ENCODE data around the gene MAPK1.
"Not testable (repeated sequence)": the region's sequence is repeated elsewhere in the genome, so short reads cannot be mapped to it uniquely, and the experiment has no call there.

Gene MAPK1

DNA sequence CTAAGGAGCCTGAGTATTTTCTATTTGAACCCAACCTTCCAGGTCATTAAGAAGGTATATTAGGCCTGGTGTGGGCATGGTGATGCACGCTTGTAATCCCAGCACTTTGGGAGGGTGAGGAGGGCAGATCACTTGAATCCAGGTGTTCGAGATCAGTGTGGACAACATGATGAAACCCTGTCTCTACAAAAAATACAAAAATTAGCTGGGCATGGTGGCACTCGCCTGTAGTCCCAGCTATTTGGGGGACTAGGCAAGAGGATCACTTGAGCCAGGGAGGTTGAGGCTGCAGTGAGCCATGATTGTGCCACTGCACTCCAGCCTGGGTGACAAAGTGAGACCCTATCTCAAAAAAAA, 50.0 kb downstream of the MAPK1 start:
- not testable (repeated sequence) for DNase-seq

DNA sequence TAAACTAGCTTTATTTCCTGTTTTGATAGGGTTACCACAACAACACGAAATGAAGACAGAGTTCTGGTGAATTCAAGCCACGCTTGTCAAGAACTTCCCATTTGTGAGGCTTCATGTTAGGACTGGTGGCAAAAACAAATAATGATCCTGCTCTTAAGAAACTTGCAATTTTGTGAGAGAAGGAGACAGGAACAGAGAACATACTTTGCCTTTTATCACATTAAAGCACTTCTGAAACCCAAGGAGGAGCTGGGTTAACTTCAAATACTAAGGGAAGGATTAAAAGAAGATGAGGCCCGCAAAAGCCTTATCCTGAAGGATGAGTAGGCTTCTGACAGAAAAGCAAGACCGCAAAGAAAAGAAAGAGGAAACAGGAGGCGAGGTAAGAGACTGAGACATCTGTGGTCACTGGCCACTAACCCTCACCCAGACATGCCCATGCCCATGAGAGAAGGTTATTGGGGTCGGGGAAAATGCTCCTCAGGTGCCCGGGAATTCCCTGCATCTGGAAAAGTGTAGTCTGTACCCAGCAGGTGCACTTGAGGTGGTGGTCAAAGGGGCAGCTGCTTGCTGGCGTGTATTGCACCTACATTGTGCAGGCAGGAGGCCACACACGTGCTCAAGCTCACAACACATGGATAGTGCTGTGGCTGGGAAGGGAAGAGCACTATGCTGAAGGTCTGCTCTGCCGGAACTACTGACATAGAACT, 50.5 kb downstream of the MAPK1 start:
- DNase-seq = no peak

DNA sequence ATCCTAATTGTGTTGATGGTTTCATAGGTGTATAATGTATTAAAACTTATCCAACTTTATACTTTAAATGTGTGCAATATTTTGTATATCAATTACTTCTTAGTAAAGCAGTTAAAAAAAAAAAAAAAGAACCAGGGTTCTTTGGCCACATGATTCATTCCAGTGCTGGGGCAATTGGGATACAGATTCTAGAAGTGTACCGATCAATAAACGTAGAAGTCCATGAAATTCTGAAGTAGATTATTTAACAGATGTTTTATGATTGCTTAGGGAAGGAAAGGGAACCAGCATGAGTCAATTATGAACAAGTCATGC, 51.0 kb downstream of the MAPK1 start:
- no peak for DNase-seq

DNA sequence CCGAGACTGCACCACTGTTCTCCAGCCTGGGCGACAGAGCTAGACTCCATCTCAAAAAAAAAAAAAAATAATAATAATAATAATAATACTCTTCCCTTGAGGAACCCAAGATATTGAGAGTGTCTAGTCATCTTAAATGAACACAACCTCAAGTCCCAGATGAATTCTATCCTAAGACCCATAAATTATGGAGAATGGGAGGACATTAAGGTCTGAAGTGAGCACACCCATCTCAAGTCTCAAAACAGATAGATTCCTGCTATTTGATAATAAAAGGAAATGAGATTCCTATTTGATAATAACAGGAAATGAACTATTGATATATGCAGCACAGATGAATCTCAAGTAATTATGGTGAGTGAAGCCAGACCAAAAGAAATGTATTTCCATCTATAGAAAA, 51.5 kb downstream of the MAPK1 start:
- no peak for DNase-seq

DNA sequence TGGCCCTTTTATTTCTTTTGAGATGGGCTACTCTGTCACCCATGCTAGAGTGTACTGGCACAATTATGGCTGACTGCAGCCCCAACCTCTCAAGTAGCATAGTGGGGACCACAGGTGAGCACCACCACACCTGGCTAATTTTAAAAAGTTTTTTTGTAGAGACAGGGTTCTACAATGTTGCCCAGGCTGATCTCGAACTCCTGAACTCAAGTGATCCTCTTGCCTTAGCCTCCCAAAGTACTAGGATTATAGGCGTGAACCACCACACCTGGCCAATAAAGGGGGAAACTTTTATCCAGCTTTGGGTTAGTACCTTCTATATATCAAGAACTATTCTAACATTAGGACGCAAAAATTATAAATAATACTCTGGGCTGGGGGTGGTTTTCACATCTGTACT, 52.1 kb downstream of the MAPK1 start:
- DNase-seq = no peak

DNA sequence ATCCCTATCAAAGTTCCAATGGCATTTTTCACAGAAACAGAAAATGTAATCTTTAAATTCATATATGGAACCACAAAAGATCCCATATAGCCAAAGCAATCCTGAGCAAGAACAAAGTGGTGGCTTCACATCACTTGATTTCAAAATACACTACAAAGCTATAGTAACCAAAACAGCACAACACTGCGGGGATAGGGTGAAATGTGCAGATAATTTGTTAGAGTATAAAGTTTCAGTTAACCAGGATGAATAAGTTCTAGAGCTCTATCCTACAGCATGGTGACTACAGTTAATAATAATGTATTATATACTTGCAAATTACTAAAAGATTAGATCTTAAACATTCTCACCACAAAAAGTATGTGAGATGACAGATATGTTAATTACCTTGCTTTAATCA, 55.5 kb downstream of the MAPK1 start:
- DNase-seq = no peak

DNA sequence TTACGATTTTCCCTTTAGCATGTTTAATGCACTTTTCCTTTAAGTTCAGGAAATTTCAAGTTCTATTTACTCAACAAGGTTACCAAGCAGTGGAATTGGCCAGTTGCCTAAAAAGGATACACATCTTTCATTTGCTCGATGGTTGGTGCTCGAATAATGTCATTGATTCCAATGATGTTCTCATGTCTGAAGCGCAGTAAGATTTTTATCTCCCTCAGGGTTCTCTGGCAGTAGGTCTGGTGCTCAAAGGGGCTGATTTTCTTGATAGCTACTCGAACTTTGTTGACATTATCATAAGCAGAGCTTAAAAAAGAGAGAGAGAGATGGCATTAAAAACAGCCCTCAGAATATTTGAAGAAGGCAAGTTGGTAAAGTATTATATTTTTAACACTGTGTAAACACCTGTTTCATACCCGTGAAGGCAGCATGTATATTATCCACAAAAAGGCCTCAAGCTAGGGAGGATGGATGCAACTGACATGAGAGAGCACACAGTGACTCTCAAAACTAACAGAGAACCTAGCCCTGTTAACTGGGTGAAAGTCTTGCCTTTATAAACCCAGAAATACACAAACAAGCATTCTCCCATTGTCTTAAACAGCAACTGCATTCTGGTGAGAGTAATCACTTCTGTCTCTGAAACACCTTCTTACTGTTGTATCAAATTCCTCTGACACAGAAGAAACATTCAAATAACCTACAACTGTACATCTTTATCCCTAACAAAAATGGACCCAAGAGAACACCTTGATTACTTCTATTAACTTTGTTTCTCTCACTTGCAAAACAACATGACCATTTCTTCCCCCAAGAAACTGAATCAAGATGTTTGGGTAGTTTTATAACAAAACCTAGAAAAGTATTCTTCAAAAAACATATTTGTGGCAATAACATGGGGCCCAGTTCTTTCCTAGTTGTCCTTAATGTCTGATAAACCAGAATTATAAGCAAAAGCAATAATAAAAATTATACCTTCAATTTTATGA, 59.6 kb downstream of the MAPK1 start:
- no peak for DNase-seq

DNA sequence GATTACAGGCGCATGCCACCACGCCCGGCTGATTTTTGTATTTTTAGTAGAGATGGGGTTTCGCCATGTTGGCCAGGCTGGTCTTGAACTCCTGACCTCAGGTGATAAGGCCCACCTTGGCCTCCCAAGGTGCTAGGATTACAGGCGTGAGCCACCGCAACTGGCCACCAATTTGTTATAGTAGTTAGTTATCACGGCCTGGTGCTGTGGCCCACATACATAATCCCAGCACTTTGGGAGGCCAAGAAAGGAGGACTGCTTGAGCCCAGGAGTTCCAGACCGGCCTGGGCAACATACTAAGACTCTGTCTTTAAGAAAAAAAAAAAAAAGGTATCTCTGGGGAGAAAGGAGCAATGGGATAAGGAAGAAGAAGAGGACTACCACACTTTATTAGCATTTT, 62.1 kb downstream of the MAPK1 start:
- not testable (repeated sequence) for DNase-seq

DNA sequence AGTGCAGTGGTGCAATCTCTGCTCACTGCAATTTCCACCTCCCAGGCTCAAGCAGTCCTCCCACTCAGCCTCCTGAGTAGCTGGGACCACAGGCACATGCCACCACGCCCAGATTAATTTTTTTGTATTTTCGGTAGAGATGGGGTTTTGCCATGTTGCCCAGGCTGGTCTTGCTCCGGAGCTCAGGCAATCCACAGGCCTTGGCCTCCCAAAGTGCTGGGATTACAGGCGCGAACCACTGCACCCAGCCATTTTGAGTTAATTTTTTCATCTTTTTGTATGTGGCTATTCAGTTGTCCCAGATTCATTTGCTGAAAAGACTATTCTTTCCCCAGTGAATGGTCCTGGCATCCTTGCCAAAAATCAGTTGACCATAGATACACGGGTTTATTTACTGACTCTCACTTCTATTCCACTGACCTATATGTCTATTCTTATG, 63.6 kb downstream of the MAPK1 start:
- DNase-seq = no peak

DNA sequence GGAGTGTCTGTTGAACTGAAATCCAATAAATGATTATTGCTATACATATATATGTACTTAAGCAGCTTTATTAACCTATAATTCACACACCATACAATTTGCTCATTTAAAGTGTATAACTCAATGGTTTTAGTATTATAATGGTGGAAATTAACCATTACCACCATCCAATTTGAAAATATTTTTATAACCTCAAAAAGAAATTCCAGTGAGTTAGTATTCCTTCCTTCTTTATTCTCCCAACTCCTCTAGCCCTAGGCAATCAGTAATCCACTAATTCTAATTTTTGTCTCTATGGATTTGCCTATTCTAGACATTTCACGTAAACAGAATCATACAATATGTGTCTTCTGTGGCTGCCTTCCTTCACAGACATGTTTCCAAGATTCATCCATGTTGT, 64.8 kb downstream of the MAPK1 start:
- no peak for DNase-seq

DNA sequence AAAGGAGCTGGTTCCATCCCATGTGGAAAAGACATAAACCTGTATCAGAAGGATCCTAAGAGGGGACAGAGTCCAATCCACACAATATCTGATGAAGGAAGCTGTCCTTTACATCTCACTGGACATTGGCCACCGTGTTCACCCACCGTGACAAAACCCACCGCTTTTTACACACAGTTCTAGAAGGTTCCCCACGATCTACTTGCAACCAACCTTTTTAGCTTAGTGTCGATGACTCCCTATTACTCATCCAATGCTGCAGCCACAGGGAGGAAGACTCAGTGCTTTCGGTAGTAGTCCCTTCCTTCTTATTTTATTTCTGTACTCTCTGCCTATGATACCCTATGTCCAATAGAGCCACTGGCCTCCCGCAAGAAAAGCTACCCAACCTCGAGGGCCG, 65.4 kb downstream of the MAPK1 start:
- DNase-seq = no peak

DNA sequence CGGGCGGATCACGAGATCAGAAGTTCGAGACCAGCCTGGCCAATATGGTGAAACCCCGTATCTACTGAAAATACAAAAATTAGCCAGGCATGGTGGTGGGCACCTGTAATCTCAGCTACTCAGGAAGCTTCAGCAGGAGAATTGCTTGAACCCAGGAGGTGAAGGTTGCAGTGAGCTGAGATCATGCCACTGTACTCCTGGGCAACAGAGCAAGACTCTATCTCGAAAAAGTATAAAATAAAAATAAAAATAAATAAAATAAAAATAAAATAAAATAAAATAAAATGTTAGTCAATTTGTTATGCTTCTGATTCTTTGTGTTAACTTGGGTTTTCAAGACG, 66.2 kb downstream of the MAPK1 start:
- DNase-seq = not testable (repeated sequence)

DNA sequence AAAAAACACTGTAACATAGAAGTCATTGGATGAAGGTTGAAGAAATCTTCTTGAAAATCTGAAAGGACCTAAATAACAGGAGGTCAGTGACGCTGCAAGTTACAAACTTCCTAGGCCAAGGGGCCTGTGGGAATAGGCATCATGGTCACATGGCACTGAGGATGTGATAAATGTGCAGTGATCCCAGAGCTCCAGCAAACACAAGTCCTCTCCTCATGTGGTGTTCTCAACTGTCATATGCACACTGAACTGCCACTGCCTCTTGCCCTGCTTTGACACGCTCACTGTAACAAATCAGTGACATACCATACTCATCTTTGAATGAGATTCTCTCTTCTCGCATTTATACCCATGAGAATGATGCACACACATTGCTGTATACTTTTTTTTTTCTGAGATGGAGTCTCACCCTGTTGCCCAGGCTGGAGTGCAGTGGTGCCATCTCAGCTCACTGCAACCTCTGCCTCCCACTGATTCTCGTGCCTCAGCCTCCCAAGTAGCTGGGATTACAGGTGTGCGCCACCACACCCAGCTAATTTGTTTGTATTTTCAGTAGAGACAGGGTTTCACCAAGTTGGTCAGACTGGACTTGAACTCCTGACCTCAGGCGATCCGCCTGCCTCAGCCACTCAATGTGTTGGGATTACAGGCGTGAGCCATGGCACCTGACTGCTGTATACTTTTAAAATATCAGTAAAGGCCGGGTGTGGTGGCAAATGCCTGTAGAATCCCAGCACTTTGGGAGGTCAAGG, 66.7 kb downstream of the MAPK1 start:
- DNase-seq = no peak

DNA sequence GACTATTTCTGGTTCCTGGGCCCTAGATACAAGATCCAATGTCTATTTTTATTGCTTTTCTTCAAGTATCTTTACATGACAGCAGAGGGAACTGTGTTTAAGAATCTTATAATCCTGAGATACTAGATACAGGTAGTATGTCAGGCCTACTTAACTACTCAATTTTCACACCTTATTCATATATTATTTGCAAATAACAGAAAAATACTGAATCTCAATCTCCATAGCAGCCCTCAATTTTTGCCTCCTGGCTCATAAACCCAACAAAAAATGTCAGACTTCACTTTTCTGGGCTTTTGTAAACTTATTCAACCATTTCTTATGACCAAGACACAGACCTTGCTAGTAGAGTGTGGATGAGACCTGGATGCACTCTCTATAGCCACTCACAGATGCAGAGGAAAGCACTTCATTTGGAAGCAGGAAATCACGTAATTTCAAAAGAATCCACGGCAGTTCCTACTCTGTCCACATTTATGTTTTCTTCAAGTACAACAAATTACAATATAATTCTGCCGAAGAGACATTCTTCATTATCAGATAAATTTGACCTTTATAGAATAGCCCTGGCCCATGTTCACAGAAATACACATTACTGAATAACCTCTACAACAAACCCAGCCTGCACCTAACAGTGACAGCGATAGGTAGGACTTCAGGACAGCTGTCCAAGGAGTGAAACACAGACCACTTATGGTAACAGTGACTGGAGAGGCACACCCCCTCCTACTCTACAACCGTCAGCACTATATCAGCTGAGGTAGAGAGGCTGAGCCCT, 69.8 kb downstream of the MAPK1 start:
- DNase-seq = no peak

DNA sequence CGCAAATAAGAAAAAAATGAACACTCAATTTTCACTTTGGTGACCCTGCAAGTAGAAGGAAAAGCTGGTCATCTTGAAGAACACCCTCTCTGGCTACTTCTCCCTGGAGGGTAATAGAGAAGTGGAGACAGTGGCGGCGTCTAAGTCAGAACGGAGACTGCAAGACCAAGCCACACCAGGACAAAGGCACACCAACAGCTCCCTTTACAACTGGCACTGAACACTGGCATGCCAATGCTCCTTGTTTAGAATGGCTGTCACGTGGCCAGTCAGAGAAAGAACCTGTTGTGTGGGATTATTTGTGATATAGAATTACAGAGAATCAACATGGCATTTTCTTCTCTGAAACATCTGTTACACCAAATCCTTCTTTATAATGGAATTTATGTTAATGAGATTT, 70.6 kb downstream of the MAPK1 start:
- peak; percentile 42 for DNase-seq

DNA sequence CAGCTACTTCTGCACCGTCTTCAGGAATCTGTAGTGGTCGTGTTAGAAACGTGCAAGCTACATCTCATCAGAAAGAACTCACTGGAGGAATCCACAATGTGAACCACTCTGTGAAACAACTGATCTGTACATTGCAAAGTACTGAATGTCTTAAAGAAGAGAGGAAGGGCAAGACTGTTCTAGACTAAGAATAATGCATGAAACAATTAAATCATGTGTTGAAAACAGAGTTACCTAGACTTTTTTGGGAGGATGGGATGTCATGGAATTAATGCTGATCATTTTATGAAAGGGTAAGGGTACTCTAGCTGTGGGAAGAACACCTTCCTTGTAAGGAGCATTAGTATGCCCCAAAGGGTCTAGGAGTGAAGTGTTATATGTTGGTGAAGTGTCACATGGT, 71.2 kb downstream of the MAPK1 start:
- DNase-seq = no peak

DNA sequence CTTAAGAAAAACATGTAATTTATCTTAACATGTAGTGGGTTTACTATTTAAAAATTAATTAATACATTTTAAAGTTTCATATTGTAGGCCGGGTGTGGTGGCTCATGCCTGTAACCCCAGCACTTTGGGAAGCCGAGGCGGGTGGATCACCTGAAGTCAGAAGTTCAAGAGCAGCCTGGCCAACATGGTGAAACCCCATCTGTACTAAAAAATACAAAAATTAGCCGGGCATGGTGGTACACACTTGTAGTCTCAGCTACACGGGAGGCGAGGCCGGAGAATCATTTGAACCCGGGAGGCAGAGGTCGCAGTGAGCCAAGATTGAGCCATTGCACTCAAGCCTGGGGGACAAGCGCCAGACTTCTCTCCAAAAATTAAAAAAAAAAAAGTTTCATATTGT, 73.7 kb downstream of the MAPK1 start:
- DNase-seq = not testable (repeated sequence)

DNA sequence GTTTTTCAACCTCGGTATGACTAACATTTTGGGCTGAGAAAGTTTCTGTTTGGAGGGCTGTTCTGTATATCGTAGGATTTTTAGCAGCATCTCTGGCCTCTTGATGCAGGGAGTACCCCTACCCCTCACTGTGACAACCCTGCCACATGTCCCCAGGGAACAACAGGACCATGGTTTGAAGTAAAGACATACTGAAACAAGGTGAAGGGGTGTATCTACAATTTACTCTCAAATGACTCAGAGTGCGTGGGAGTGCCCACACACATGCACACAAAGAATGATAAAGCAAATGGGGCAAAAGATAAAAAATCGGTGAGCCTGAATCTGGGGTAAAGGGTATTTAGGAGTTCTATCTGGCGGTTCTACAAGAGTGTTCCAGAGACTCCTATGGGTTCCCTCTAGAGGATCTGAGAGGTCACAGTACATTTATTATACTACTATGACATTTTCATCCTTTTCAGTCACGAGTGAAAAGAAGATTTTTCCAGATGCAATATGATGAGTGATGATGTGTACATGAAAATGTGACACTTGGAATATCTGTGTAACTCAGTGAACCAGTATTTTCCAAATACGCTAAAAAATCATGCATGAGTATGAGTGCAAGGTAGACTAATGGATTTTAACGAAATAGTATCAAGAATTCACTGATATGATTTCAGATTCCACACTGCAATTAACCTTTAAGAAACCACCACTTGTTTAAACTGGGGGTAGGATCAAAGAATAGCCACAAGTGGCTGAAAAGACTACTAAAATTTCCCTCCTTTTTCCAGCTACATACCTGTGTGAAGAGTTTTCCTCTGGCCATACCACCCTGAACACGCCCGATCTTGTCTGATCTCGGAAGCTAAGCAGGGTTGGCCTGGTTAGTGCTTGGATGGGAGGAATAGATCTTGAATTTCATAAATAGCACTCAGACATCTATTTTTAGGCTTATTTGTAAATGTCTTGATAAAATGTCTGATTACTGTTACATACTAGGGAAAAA, 75.5 kb downstream of the MAPK1 start:
- DNase-seq = no peak

DNA sequence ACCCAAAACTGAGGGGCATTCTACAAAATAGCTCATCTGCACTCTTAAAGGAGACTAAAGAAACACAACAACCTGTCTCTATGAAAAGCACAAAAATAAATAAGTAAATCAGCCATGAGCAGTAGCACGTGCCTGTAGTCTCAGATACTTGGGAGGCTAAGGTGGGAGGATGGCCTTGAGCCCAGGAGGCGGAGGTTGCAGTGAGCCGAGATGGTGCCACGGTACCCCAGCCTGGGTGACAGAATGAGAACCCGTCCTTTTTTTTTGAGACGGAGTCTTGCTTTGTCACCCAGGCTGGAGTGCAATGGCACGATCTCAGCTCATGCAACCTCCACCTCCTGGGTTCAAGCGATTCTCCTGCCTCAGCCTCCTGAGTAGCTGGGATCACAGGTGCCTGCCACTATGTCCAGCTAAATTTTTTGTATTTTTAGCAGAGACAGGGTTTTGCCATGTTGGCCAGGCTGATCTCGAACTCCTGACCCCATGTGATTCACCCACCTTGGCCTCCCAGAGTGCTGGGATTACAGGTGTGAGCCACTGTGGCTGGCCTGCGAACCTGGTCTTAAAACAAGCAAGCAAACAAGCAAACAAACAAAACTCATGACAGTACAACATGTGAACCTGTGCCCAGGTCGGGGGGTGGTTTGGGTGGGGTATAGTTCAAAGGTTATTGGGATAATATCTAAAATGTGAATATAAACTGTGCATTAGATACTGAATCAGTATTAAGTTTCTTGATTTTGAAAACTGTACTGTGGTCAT, 76.4 kb downstream of the MAPK1 start:
- not testable (repeated sequence) for DNase-seq

DNA sequence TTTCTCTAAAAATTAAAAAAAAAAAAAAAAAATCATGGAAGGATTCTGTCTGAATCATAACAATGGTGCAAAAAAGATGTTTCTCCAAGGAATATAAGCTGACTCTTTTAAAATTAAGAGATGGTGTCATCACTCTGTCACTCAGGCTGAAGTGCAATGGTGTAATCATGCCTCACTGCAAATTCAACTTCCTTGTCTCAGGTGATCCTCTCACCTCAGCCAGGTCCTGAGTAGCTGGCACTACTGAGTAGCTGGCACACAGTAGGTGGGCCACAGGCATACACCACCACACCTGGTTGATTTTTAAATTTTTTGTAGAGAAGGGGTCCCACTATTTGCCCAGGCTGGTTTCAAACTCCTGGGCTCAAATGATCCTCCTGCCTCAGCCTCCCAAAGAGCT, 77.1 kb downstream of the MAPK1 start:
- DNase-seq = no peak

DNA sequence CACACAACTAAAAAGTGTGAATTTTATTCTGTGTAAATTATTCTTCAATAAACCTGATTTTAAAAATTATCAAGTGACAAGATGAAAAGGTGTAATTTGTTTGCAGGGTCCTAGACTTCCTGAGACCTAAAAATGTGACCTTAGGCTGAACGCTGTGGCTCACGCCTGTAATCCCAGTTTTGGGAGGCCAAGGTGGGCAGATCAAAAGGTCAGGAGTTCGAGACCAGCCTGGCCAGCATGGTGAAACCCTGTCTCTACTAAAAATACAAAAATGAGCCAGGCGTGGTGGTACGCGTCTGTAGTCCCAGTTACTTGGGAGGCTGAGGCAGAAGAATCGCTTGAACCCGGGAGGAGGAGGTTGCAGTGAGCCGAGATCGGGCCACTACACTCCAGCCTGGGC, 79.9 kb downstream of the MAPK1 start:
- not testable (repeated sequence) for DNase-seq

Data from NCI-H2171 treated with DMSO at 0.1 percent for 48 hours (cell line).